Right atrium auricular region (tissue), 2 donors: ENCODE measurements around the gene SMYD3. TPM values are rescaled to one million over a fixed set of nuclear protein-coding genes. Genes with fewer than 3 reads are reported as not detected.

Experiments
- DNase-seq: peaks from one replicate; pipeline ENCODE4 v3.0.0-alpha.2; 2019; ENCODE audit warnings: low spot score
- H3K27ac ChIP-seq, 2 donors: fragments of 200-600 bp; sonication (generic); 1 replicate in 1 of 2; 2 replicates in 1 of 2; pipeline ENCODE4 v1.5.1; 2016 to 2019
- H3K27me3 ChIP-seq, 2 donors: fragments of 200-600 bp; sonication (generic); one replicate each; pipeline versions ENCODE4 v1.5.1 to v1.6.0; 2017 to 2019
- H3K36me3 ChIP-seq: fragments of 200-600 bp; sonication (generic); one replicate; pipeline ENCODE4 v1.5.1; 2016
- H3K4me1 ChIP-seq, 2 donors: fragments of 200-600 bp; sonication (generic); one replicate each; pipeline versions ENCODE4 v1.5.1 to v1.6.0; 2017 to 2019
- H3K4me3 ChIP-seq, 2 donors: fragments of 200-600 bp; sonication (generic); 1 replicate in 1 of 2; 2 replicates in 1 of 2; pipeline ENCODE4 v1.5.1; 2017 to 2019; ENCODE audit warnings: mild to moderate bottlenecking in 1 of 2, moderate library complexity in 1 of 2
- H3K9me3 ChIP-seq, 2 donors: fragments of 200-600 bp; sonication (generic); one replicate each; pipeline ENCODE4 v1.5.1; 2019
- total RNA-seq, 2 donors: library from RNA; depleted of rRNA; stranded (reverse); fragments of >200 nt; gene quantifications; one replicate each; pipeline ENCODE4 v1.1.0, GENCODE V29; 2016
- TF ChIP-seq, protein P1 (sequence below), 2 donors: fragments of 200-600 bp; sonication (generic); IDR thresholded peaks; one replicate each; pipeline ENCODE4 v1.5.1; 2019; ENCODE audit warnings: antibody characterized with exemption in 2 of 2

The SMYD3 gene
- total RNA-seq, 2 donors from 2014 or later: 7.9 to 8.5 TPM

DNA sequence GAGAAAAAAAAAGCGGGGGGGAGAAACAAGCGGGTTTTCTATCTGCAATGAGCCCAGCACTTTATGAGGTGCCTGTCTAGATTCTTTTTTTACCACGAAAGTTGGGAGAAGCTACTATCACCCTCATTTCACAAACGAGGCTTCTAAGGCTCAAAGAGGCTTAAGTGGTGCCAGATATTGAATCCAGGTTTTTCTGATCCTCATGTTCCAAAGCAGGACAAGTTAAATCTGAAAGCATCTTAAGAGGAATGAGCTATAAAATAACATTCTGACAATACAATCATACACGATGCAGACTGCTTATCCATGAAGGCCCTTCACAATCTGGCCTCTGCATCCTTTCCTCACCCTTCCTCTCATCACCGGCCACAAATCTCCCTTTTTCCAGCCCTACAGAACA, 549.1 kb downstream of the SMYD3 start:
- Histone ChIP-seq H3K4me3 (no peak overlapping the region), H3K9me3 (no peaks in the 10 kb centered on the region), H3K36me3 (no peaks in the 10 kb centered on the region), H3K4me1 (no peaks in the 10 kb centered on the region), H3K27me3 (no peaks in the 10 kb centered on the region), H3K27ac (no peak overlapping the region)
- TF ChIP-seq, protein P1, sequence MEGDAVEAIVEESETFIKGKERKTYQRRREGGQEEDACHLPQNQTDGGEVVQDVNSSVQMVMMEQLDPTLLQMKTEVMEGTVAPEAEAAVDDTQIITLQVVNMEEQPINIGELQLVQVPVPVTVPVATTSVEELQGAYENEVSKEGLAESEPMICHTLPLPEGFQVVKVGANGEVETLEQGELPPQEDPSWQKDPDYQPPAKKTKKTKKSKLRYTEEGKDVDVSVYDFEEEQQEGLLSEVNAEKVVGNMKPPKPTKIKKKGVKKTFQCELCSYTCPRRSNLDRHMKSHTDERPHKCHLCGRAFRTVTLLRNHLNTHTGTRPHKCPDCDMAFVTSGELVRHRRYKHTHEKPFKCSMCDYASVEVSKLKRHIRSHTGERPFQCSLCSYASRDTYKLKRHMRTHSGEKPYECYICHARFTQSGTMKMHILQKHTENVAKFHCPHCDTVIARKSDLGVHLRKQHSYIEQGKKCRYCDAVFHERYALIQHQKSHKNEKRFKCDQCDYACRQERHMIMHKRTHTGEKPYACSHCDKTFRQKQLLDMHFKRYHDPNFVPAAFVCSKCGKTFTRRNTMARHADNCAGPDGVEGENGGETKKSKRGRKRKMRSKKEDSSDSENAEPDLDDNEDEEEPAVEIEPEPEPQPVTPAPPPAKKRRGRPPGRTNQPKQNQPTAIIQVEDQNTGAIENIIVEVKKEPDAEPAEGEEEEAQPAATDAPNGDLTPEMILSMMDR (IDR thresholded peaks at IDR 0.05): no peak
- DNase-seq: no peak

- no peak for DNase-seq
- Histone ChIP-seq H3K4me1 (no peaks in the 10 kb centered on the region), H3K36me3 (no peaks in the 10 kb centered on the region), H3K27me3 (no peaks in the 10 kb centered on the region), H3K4me3 (no peak overlapping the region), H3K27ac (no peak overlapping the region), H3K9me3 (no peaks in the 10 kb centered on the region)
- TF ChIP-seq, protein P1 (IDR thresholded peaks at IDR 0.05): no peak
These were observed 549.7 kb downstream of the SMYD3 start for GRCh38 chr1:245957427-245957826.

GRCh38 chr1:245956225-245956624, 550.9 kb downstream of the SMYD3 start:
- no peaks in the 10 kb centered on the region for H3K9me3 ChIP-seq
- H3K27ac ChIP-seq: no peak overlapping the region
- TF ChIP-seq, protein P1 (IDR thresholded peaks at IDR 0.05): no peak
- no peaks in the 10 kb centered on the region for H3K4me1 ChIP-seq
- H3K27me3 ChIP-seq: no peaks in the 10 kb centered on the region
- no peaks in the 10 kb centered on the region for H3K36me3 ChIP-seq
- no peak overlapping the region for H3K4me3 ChIP-seq
- no peak for DNase-seq

GRCh38 chr1:245953876-245954660, 553.0 kb downstream of the SMYD3 start:
- H3K27ac ChIP-seq: peak overlapping the region; percentile 8 to 10
- no peaks in the 10 kb centered on the region for H3K4me1 ChIP-seq
- no peak for DNase-seq
- TF ChIP-seq, protein P1 (IDR thresholded peaks at IDR 0.05): no peak
- H3K36me3 ChIP-seq: no peaks in the 10 kb centered on the region
- no peaks in the 10 kb centered on the region for H3K27me3 ChIP-seq
- no peaks in the 10 kb centered on the region for H3K9me3 ChIP-seq
- peak overlapping the region in 1 of 2 donors; percentile 24 for H3K4me3 ChIP-seq

GRCh38 chr1:245952383-245953026, 554.6 kb downstream of the SMYD3 start:
- Histone ChIP-seq H3K27me3 (no peaks in the 10 kb centered on the region), H3K4me1 (no peaks in the 10 kb centered on the region), H3K27ac (no peak overlapping the region), H3K9me3 (no peaks in the 10 kb centered on the region), H3K4me3 (no peak overlapping the region), H3K36me3 (no peaks in the 10 kb centered on the region)
- TF ChIP-seq, protein P1 (IDR thresholded peaks at IDR 0.05): no peak
- no peak for DNase-seq
